ENCODE data around the gene ADGRG3. TPM values are rescaled to one million over a fixed set of nuclear protein-coding genes. Genes with fewer than 3 reads are reported as not detected.

ADGRG3 gene
- total RNA-seq, 4 donors from 2014 or later = 2.0 to 9.6 (median 3.7) TPM

DNA sequence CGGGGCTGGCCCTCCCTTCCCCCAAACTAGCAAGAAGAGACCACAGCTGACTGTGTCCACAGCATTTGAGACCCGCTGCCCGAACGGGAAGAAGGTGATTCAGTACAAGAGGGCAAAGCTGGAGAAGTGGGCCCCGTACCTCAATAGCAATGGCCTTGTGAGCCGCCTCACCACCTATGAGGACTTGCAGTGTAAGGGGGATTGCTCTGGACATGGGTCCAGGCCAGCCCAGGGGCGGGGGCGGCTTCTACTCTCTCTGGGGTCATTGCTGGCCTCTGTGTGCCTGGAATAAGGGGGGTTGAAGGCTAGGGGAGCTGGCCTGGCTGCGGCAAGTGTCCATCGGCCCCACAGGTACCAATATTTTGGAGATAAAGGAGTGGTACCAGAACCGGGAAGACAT lies 54.5 kb downstream of the ADGRG3 start:
- no peaks in the 10 kb centered on the region for H3K4me1 ChIP-seq
- intact Hi-C loops (cut with DNase I) = no loop called here
- peaks cover 0 to 32% (median 0%) of the 10 kb centered on the region in 4 donors for H3K27me3 ChIP-seq
- no peaks in the 10 kb centered on the region for H3K9me3 ChIP-seq
- no peak overlapping the region for H3K27ac ChIP-seq (replicated peaks in 1 of 4)
- H3K36me3 ChIP-seq = no peaks in the 10 kb centered on the region
- no peak overlapping the region for H3K4me3 ChIP-seq
- WGBS = 80% methylated on average over 11 of the region's 11 CpGs
- TF ChIP-seq EP300 (IDR thresholded peaks at IDR 0.05) (no peak), POLR2A (IDR thresholded peaks at IDR 0.05; ENCODE audit: low read depth) (no peak), CTCF (IDR thresholded peaks at IDR 0.05) (no peak), POLR2AphosphoS5 (IDR thresholded peaks at IDR 0.05) (no peak)
- DNase-seq (ENCODE audit: extremely low spot score) = no peak

DNA sequence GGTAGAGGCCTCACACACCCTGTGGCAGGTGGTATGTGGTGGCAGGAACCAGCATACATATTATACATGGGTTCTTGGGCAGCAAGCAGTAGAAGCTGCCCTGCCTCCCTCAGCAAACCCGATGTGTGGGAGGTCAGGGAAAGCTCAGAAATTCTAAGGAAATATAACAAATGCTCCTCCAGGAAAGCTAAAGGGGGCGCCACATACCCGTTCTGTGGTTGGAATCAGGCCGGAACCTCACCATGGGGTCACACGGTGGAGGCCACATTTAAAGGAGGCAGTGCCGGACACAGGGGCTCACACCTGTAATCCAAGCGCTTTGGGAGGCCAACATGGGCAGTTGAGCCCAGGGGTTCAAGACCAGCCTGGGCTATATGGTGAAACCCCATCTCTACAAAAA lies 55.1 kb downstream of the ADGRG3 start:
- H3K4me3 ChIP-seq = no peak overlapping the region
- TF ChIP-seq EP300 (IDR thresholded peaks at IDR 0.05) (no peak), CTCF (IDR thresholded peaks at IDR 0.05) (no peak), POLR2A (IDR thresholded peaks at IDR 0.05; ENCODE audit: low read depth) (no peak), POLR2AphosphoS5 (IDR thresholded peaks at IDR 0.05) (no peak)
- peaks cover 0 to 27% (median 0%) of the 10 kb centered on the region in 4 donors for H3K27me3 ChIP-seq
- no peak overlapping the region for H3K27ac ChIP-seq (replicated peaks in 1 of 4)
- H3K4me1 ChIP-seq = no peaks in the 10 kb centered on the region
- intact Hi-C loops (cut with DNase I) = no loop called here
- no peaks in the 10 kb centered on the region for H3K36me3 ChIP-seq
- DNase-seq (ENCODE audit: extremely low spot score) = no peak
- no peaks in the 10 kb centered on the region for H3K9me3 ChIP-seq
- WGBS = 82% methylated on average over 7 of the region's 7 CpGs

DNA sequence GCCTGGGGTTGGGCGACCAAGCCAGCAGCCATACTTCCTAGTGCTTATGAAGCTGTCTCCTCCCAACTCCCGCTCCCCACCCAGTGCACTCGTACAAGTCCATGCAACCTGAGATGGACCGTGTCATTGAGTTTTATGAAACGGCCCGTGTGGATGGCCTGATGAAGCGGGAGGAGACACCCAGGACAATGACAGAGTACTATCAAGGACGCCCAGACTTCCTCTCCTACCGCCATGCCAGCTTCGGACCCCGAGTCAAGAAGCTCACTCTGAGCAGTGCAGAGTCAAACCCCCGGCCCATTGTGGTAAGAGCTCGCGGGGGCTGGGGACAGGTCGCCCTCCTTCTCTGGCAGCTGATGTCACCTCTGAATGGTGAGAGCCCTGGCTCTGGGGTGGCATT lies 56.4 kb downstream of the ADGRG3 start:
- DNase-seq (ENCODE audit: extremely low spot score) = no peak
- Histone ChIP-seq H3K36me3 (no peaks in the 10 kb centered on the region), H3K9me3 (no peaks in the 10 kb centered on the region), H3K27me3 (peaks cover 0 to 19% (median 0%) of the 10 kb centered on the region in 4 donors), H3K4me1 (no peaks in the 10 kb centered on the region), H3K27ac (replicated peaks in 1 of 4) (no peak overlapping the region), H3K4me3 (no peak overlapping the region)
- TF ChIP-seq CTCF (IDR thresholded peaks at IDR 0.05) (no peak), POLR2A (IDR thresholded peaks at IDR 0.05; ENCODE audit: low read depth) (no peak), EP300 (IDR thresholded peaks at IDR 0.05) (no peak), POLR2AphosphoS5 (IDR thresholded peaks at IDR 0.05) (no peak)
- WGBS = 66% methylated on average over 11 of the region's 15 CpGs
- intact Hi-C loops (cut with DNase I) = no loop called here

- 66% methylated on average over 5 of the region's 5 CpGs for WGBS
- Histone ChIP-seq H3K9me3 (no peaks in the 10 kb centered on the region), H3K27ac (replicated peaks in 1 of 4) (no peak overlapping the region), H3K27me3 (peaks cover 0 to 19% (median 0%) of the 10 kb centered on the region in 4 donors), H3K4me1 (no peaks in the 10 kb centered on the region), H3K4me3 (no peak overlapping the region), H3K36me3 (no peaks in the 10 kb centered on the region)
- no peak for DNase-seq (ENCODE audit: extremely low spot score)
- intact Hi-C loops (cut with DNase I) = no loop called here
- TF ChIP-seq POLR2A (IDR thresholded peaks at IDR 0.05; ENCODE audit: low read depth) = no peak
- TF ChIP-seq EP300 (IDR thresholded peaks at IDR 0.05) = no peak
Observed at GRCh38 chr16:57725151-57725550, 57.0 kb downstream of the ADGRG3 start.

GRCh38 chr16:57725554-57725953 lies 57.4 kb downstream of the ADGRG3 start:
- Histone ChIP-seq H3K27ac (replicated peaks in 1 of 4) (no peak overlapping the region), H3K36me3 (no peaks in the 10 kb centered on the region), H3K4me3 (no peak overlapping the region), H3K27me3 (peaks cover 0 to 19% (median 0%) of the 10 kb centered on the region in 4 donors), H3K4me1 (no peaks in the 10 kb centered on the region), H3K9me3 (no peaks in the 10 kb centered on the region)
- no peak for DNase-seq (ENCODE audit: extremely low spot score)
- TF ChIP-seq POLR2A (IDR thresholded peaks at IDR 0.05; ENCODE audit: low read depth) (no peak), POLR2AphosphoS5 (IDR thresholded peaks at IDR 0.05) (no peak), CTCF (IDR thresholded peaks at IDR 0.05) (no peak), EP300 (IDR thresholded peaks at IDR 0.05) (no peak)
- WGBS = 82% methylated on average over 4 of the region's 5 CpGs
- intact Hi-C loops (cut with DNase I) = no loop called here
